HL-60 (cell line): ENCODE results near the gene LMOD1.

ENCODE experiments used
- DNase-seq, 2 experiments: peaks; one replicate each; pipeline ENCODE4 v3.0.0-alpha.2; 2010 to 2020; ENCODE audit warnings: low read depth in 1 of 2, low spot score in 1 of 2
- H3K27ac ChIP-seq: fragments of 250-450 bp; sonication (Bioruptor Pico); replicated peaks from 2 replicates; pipeline ENCODE4 v1.5.1; 2020; ENCODE audit warnings: mild to moderate bottlenecking, moderate library complexity
- H3K27me3 ChIP-seq: fragments of 250-450 bp; sonication (Bioruptor Pico); 2 replicates; pipeline ENCODE4 v1.5.1; 2021; ENCODE audit warnings: mild to moderate bottlenecking, moderate library complexity; ENCODE audit not compliant: insufficient read depth, poor library complexity, severe bottlenecking
- H3K4me3 ChIP-seq: replicated peaks from 2 replicates; pipeline ENCODE4 v1.5.1; 2011; ENCODE audit warnings: mild to moderate bottlenecking, control low read depth, low read length; ENCODE audit not compliant: insufficient read depth
- GABPA ChIP-seq: IDR thresholded peaks from 2 replicates; pipeline ENCODE4 v1.6.1; 2012; ENCODE audit warnings: low read depth
- POLR2AphosphoS5 ChIP-seq: IDR thresholded peaks from 2 replicates; pipeline ENCODE4 v1.6.1; 2012; ENCODE audit warnings: low read depth
- SPI1 ChIP-seq: IDR thresholded peaks from 2 replicates; pipeline ENCODE4 v1.6.1; 2012; ENCODE audit warnings: low read depth, mild to moderate bottlenecking, borderline replicate concordance
- TF ChIP-seq, protein P1 (sequence below): IDR thresholded peaks from one replicate; pipeline ENCODE4 v1.5.1; 2011; ENCODE audit warnings: low read length, control low read depth, inconsistent platforms; ENCODE audit not compliant: insufficient read depth
- TF ChIP-seq, protein P2 (sequence below): IDR thresholded peaks from 2 replicates; pipeline ENCODE4 v1.6.1; 2012; ENCODE audit warnings: low read depth; ENCODE audit not compliant: insufficient replicate concordance

LMOD1 gene

GRCh38 chr1:201850053-201850397, 96.3 kb downstream of the LMOD1 start:
- H3K27me3 ChIP-seq: no peaks in the 10 kb centered on the region
- no peak overlapping the region for H3K4me3 ChIP-seq
- DNase-seq: no peak
- TF ChIP-seq POLR2AphosphoS5: no peak
- no peak for TF ChIP-seq GABPA
- TF ChIP-seq, protein P1, sequence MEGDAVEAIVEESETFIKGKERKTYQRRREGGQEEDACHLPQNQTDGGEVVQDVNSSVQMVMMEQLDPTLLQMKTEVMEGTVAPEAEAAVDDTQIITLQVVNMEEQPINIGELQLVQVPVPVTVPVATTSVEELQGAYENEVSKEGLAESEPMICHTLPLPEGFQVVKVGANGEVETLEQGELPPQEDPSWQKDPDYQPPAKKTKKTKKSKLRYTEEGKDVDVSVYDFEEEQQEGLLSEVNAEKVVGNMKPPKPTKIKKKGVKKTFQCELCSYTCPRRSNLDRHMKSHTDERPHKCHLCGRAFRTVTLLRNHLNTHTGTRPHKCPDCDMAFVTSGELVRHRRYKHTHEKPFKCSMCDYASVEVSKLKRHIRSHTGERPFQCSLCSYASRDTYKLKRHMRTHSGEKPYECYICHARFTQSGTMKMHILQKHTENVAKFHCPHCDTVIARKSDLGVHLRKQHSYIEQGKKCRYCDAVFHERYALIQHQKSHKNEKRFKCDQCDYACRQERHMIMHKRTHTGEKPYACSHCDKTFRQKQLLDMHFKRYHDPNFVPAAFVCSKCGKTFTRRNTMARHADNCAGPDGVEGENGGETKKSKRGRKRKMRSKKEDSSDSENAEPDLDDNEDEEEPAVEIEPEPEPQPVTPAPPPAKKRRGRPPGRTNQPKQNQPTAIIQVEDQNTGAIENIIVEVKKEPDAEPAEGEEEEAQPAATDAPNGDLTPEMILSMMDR: no peak
- TF ChIP-seq SPI1: no peak
- TF ChIP-seq, protein P2, sequence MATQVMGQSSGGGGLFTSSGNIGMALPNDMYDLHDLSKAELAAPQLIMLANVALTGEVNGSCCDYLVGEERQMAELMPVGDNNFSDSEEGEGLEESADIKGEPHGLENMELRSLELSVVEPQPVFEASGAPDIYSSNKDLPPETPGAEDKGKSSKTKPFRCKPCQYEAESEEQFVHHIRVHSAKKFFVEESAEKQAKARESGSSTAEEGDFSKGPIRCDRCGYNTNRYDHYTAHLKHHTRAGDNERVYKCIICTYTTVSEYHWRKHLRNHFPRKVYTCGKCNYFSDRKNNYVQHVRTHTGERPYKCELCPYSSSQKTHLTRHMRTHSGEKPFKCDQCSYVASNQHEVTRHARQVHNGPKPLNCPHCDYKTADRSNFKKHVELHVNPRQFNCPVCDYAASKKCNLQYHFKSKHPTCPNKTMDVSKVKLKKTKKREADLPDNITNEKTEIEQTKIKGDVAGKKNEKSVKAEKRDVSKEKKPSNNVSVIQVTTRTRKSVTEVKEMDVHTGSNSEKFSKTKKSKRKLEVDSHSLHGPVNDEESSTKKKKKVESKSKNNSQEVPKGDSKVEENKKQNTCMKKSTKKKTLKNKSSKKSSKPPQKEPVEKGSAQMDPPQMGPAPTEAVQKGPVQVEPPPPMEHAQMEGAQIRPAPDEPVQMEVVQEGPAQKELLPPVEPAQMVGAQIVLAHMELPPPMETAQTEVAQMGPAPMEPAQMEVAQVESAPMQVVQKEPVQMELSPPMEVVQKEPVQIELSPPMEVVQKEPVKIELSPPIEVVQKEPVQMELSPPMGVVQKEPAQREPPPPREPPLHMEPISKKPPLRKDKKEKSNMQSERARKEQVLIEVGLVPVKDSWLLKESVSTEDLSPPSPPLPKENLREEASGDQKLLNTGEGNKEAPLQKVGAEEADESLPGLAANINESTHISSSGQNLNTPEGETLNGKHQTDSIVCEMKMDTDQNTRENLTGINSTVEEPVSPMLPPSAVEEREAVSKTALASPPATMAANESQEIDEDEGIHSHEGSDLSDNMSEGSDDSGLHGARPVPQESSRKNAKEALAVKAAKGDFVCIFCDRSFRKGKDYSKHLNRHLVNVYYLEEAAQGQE: no peak
- H3K27ac ChIP-seq: no peak overlapping the region

DNA sequence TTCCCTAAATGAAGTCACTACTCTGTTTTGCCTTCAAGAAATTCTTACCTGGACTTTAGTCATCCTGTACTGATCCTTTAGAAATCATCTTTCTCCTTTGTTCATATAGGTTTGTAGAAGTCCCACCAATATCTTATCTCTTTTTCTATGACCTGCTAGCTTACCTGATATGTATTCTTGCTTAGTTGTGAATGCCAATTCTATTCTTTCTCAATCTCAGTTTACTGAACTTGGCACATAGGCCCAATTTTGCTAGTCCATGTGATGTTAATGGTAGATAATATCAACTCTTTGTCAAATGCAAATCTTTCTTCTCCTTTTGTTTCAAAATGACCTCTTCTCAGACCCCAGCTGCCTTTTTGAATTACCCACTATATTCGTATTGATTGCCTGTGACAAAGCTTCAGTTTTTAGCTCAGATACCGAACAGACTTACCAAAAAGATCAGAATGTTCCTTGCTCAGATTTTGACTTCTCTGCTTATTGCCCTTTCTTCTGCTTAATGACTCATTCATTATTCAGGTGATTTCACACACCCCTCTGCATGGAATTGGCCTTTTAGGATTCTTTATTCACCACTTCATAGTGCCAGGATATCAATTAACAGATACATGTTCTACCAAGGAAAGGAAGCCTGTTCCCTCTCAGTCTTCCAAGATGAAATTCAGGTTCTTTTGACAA, 96.8 kb downstream of the LMOD1 start:
- TF ChIP-seq GABPA (no peak), SPI1 (no peak), POLR2AphosphoS5 (no peak)
- TF ChIP-seq, protein P1: no peak
- TF ChIP-seq, protein P2: no peak
- Histone ChIP-seq H3K27me3 (no peaks in the 10 kb centered on the region), H3K27ac (no peak overlapping the region), H3K4me3 (no peak overlapping the region)
- no peak for DNase-seq

GRCh38 chr1:201848230-201848629, 98.1 kb downstream of the LMOD1 start:
- Histone ChIP-seq H3K27me3 (no peaks in the 10 kb centered on the region), H3K4me3 (no peak overlapping the region), H3K27ac (no peak overlapping the region)
- DNase-seq: no peak
- TF ChIP-seq SPI1 (no peak), GABPA (no peak), POLR2AphosphoS5 (no peak)
- TF ChIP-seq, protein P1: no peak
- TF ChIP-seq, protein P2: no peak
